HG03175 (cell line): ENCODE results near the gene XIRP2.

Experiments
- ATAC-seq: cut with Tn5 transposase; IDR thresholded peaks from one replicate; pipeline ENCODE4 v1.9.1; 2021; ENCODE audit warnings: mild to moderate bottlenecking, moderate library complexity; ENCODE audit not compliant: unreplicated experiment

Gene XIRP2, protein sequence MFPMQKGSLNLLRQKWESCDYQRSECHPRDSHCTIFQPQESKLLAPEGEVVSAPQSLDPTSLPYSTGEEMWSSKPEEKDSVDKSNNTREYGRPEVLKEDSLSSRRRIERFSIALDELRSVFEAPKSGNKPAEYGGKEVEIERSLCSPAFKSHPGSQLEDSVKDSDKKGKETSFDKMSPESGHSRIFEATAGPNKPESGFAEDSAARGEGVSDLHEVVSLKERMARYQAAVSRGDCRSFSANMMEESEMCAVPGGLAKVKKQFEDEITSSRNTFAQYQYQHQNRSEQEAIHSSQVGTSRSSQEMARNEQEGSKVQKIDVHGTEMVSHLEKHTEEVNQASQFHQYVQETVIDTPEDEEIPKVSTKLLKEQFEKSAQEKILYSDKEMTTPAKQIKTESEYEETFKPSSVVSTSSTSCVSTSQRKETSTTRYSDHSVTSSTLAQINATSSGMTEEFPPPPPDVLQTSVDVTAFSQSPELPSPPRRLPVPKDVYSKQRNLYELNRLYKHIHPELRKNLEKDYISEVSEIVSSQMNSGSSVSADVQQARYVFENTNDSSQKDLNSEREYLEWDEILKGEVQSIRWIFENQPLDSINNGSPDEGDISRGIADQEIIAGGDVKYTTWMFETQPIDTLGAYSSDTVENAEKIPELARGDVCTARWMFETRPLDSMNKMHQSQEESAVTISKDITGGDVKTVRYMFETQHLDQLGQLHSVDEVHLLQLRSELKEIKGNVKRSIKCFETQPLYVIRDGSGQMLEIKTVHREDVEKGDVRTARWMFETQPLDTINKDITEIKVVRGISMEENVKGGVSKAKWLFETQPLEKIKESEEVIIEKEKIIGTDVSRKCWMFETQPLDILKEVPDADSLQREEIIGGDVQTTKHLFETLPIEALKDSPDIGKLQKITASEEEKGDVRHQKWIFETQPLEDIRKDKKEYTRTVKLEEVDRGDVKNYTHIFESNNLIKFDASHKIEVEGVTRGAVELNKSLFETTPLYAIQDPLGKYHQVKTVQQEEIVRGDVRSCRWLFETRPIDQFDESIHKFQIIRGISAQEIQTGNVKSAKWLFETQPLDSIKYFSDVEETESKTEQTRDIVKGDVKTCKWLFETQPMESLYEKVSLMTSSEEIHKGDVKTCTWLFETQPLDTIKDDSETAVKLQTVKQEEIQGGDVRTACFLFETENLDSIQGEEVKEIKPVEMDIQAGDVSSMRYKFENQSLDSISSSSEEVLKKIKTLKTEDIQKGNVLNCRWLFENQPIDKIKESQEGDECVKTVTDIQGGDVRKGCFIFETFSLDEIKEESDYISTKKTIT (N-terminal part only)

DNA sequence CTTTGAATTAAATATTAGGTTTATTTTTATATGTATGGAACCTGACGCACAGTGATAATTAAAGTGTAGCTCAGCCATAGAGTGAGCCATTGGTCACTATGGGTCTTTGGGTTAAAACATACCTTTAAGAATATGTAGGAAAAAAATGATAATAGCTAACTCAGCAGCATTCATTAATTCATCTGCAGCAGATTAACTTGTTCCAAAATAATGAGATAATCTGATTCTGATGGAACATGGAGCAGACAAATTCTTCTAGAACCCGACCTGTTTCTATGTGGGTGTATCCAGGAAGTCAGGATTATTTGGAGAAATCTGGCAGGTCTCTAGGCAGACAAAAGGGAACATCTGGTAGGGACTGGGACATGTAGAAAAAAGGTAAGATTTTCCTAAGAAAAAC, at the start of gene XIRP2:
XIRP2 (plus strand) TSS at position 301 of the 400 bp plus-strand sequence. CDS start 15,003 bp downstream, outside the sequence.
- no peak for ATAC-seq

DNA sequence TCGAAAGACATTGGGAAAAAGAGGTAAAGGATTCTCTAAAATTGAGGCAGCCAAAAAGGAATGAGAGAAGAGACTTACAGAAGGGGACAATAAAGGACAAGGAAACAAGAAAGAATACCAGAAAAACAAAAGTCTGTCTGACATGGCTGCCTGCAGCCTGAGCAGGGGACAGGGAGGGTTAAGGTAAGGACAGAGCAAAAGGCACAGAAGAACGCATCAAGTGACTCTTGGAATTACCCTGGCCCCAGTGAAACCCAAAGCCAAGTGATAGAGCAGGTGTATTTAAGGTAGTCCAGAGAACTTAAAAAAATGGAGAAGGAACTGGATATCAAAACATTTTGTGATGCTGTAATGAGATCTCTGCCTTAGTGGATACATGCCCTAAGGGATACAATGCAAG, 47.1 kb upstream of the XIRP2 start:
- no peak for ATAC-seq

DNA sequence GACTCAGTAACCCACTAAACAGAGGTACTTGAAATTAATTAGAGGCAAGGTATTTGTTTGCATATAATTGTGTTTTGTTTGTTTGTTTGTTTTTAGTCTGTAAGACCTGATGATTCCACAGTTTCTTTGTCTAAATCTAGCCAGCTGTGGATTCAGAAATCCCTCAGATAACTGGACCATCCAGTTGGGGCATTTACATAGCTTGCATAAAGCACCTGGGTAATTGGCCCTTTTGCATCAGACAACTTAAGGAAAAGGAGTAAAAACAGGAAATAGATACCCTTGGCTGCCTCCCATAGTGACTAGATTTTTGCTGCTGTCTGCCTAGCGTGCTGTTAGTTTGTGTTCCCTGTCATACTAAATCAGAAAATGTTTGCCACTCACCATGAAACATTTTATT, 46.6 kb upstream of the XIRP2 start:
- ATAC-seq, result no peak

DNA sequence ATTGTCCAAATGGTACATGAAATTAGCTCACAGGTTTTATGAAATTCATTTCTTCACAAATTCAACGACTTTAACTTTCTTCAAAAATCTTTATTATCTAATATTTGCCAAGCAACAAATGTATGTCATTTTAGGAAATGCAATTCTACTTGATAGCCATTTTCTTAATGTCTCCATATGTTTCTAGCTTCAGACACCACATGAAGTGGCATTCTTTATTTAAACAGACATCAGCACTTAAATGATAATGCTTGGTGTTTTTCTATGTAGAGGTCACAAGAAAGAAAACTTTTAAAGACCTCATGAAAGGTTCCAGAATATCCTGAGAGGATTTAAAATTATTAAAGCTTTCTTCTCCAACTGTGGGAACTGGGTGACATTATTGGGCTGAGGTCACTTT, 44.2 kb upstream of the XIRP2 start:
- no peak for ATAC-seq

DNA sequence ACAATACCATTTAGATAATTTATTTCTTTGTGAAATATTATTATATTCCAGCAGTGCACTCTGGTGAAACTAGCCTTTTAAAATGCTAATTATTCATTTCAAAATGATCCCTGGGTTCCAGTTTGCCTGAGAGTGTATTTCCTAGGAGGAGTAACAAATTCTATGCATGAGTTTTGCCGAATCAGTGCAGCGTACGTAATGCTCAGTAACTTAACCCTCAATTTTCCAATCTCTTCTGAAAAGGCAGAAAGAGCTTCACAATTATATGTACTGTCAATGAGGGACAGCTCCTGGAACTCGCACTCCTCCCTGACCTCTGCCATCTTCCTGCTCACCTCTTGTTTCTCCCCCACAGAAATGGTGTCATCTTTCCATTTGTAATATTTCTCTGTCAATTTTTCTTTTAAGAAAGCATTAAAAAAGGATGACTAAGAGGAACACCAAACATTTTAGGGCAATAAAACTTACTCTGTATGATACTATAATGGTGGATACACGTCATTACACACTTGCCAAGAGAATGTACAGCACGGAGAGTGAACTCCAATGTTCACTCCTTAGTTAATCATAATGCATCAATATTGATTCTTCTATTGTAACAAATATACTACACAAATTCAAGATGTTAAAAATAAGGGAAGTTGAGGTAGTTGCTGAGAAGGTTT, 25.7 kb upstream of the XIRP2 start:
- ATAC-seq, result no peak

DNA sequence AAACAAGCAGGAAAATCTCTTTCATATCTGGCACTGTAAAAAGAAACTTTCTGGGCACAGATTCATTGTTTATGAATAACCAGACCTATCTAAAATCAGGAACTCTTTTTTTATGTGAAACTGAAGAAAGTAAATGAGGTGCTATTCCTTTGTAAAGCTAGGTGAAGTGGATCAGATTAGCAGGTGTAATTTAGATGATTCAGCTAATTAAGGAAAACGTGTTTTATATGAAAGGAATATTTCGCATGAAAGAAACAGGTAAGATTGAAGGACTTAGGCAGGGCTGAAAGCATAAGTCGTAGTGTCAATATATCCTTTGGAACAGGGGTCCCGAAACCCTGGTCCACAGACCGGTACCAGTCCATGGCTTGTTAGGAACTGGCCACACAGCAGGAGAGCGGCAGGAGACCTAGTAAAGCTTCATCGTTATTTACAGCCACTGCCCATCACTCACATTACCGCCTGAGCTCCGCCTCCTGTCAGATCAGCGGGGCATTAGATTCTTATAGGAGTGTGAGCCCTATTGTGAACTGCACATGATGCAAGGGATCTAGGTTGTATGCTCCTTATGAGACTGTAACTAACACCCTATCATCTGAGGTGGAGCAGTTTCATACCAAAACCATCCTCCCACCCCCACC, 20.3 kb upstream of the XIRP2 start:
- ATAC-seq, result no peak

DNA sequence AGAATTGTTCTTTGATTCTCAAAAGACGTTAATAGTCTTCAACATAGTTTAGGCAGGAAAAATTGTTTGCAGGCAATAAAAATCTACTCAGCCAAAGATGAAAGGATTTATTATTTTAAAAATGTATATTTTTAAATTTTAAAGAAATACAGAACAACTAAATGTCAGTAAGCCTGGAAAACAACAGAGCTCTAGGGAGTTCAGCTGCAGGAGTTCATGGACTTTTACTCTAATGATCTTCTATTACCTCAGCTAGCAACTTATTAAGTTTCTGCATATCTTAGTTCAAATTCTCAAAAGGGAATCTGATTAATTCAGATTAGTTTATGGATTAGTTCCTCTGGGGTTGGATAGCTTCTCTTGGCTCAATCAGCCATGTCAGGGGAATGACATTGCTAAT, 17.9 kb upstream of the XIRP2 start:
- no peak for ATAC-seq

DNA sequence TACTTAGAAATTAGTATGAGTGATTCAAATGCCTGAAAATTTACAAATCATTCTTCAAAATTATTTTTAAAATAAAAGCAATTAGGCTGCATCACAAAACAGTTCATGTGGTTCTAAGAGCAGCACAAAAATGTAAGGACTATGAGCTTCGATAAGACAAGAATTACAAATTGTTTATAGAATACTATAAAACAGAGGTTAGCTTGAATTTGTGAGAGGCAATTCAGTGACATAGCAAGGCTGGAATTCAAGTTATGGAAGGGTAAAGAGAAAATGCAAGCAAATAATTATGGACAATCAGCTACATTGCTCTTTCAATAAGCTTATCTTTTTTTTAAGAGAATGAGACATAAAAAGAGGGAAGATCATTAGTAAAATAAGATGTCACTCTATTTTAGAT, 7.1 kb upstream of the XIRP2 start:
- ATAC-seq, result no peak

DNA sequence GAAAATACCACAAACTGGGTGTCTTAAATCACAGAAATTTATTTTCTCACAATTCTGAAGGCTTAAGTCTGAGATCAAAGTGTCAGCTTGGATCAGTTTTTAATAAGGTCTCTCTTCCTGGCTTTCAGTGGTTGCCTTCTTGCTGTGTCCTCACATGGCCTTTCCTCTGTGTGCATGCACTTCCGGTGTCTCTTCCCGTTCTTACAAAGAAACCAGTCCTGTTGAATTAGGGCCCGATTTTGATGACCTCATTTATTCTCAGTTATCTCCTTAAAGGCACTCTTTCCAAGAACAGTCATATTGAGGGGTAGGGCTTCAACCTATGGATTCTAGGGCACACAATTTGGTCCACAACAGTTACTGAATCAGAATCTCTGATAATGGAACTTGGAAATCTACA, 5.4 kb upstream of the XIRP2 start:
- no peak for ATAC-seq

DNA sequence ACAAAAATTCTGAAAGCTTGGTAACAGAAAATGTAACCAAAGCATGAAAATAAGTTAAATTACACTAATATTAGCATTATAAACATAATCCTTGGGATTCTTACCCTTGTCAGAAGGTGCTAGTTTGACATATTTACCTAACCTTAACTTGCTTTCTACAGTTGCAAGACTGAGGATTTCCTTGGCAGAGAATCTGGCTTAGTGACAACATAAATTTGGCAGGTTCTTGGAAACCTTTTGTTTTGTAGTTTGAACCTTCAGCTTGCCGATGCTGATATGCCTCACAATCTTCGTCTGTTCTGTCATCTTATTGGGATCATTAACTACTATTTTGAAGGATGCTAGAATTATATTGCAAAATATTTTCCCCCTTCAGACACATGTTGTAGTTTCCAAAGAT, 3.4 kb downstream of the XIRP2 start:
- ATAC-seq, result no peak

DNA sequence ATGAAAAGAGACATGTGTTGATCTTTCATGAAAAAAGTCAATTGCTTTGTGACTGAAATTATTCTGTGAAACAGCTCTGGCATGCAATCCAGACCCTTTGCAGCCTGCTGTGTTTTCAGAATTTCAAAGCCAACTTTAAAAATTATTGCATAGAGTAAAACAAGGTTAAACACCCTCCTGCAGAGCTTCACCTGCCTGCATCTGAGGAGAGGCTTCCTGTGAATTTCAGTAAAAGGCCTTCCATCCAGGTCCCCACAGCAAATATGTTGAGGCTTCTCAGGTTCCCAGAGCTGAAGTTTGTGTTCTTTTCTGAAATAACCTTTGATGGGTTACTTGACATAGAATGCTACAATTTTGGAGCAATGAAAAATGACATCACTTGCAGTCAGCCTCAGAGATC, 4.1 kb downstream of the XIRP2 start:
- ATAC-seq, result no peak

DNA sequence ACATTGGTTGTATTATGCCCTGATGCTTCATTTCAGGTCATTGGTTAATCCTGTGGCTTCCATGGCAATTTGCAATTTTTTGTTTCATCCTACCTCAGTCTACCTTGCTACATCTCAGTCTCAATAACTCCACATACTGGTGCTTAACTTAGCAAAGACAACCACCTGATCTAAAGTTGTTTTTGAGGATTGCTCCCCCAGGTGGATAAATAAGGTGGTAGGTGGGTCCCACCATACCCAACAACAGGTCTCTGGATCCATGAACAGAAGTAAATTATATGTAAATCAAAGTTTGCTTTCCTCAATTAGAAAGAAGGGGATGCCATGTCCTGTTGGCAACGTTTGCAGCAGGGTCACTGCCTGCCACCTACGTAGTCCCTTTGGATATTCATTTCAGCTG, 7.0 kb downstream of the XIRP2 start:
- no peak for ATAC-seq

DNA sequence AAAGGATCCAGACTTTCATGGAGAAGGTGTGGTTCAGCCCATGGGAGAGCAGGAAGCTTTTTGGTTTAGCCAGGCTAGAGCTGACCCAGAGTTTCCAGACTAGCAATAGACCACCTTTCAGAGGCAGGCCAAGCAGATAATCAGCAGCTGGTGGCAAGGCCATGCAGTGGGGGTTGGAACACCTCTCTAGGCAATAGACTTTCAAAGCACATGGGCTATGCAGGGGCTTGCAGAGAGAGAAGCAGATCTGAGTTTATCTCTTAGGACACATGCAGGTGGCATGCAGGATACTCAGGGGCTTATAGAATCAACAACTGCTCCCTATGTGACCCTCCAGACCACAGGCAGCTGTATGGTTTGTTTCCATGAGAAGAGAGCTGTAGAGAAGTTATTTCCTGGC, 9.4 kb downstream of the XIRP2 start:
- ATAC-seq, result no peak

DNA sequence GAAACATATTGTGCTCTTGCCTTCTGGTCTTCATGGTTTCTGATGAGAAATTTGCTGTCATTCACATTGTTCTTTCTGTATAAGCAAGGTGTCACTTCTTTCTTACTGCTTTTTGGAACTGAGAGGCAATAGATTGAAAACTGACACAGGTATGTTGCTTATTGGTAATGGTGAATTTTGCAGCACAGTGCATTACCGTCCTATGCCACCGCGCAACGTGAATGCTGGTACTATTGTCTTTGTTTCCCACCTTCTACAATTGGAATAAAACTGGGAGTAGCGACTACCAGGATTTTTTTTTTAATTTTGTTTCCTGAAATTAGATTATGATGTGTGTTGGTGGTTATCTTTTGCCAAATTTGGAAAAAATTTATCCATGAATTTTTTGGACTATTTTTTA, 11.4 kb downstream of the XIRP2 start:
- no peak for ATAC-seq

DNA sequence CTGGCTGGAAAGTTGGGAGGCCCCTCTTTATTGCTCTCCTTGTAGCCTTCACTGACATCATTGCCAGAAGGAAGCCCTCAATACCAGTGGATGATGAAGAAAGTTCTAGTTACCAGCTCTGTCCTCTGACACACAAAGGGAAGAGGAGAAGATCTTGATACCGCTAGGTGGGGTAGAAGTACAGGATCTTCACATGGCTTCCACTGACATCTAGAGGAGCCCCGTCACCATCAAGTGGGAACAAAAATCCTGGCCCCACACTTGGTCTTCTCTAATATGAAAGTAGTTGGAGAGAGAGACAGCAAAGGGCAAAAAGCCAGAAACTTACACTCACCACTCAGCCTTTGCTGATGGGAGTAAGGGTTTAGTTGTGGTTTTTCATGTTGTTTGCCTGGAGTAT, 12.4 kb downstream of the XIRP2 start:
- no peak for ATAC-seq

DNA sequence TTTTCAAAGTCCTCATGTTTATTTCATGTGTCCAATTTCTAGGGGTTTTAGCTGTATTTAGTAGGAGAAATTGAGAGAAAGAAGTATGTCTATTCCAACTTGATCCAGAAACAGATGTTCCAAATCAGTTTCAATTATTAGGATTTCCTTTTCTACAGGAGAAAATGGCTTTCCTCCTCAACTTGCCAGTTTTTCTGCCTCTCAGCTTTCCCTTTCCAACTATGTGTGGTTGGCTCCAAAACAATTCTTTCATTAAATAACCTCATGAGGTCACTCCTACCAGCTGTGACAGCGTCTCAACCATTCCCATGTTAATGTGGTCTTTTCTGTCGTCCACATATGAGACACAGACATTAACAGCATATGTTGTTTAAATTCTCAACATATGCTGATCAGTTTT, 13.1 kb downstream of the XIRP2 start:
- ATAC-seq, result no peak

DNA sequence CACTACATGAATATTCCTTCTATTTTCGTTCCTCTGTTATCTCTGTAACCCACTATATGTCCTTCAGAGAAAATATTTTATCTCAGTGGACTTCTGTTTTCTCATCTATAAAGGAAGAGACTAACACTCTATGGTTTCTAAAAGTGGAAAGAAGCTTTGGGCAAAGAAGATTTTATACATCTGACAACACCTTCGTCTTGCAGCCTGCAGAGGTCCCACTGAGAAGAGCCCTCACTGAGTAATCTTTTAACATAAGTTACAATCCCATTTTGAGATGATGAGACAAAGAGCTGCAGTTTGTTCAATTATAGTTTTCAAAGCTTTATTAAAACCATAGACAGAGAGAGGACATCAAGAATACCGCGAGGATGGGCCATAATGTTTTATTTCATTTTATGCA, 28.7 kb downstream of the XIRP2 start:
- no peak for ATAC-seq

DNA sequence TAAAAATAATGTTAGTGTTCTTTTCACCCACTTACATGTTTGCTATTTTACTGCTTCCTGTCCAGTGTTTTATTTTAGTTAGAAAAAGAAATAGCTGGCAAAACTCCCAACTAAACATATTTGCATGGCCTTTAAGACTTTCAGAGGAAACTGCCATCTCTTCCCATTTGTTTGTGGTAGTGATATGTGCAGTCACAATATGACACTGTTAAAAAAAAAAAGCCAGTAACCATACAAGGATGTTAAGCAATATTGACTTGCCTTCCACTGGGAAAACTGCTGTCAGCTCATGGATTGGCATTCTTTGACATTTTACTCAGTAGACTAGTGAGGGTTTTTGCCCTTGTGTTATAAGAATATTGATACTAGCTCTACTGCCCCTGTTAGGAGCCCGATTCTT, 29.1 kb downstream of the XIRP2 start:
- no peak for ATAC-seq

DNA sequence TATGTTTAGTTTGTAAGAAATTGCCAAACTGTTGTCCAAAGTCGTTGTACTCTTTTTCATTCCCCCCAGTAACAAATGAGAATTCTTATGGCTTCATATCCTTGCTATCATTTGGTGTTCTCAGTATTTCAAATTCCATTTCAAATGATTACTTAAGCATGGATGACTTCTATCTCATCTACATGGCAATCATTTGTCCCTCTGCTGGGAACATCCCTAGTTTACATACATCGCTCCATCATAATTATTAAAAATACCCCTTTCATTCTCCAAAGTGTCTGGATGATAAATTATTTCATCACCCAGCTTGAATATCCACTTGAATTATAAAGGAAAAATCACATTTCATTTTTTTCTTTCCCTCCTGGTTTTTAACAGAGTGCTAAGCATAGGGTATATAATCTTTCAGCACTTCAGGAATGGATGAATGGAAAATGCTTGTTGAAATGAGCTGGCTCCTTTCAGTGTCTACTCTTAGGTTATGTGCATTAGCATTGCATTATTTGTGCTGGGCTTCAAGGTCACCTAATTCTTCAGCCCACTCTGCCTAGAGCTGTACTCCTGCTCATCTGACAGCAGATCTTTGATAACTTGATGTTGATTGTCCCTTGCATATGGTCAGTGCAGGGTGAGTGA, 33.1 kb downstream of the XIRP2 start:
- ATAC-seq, result no peak

DNA sequence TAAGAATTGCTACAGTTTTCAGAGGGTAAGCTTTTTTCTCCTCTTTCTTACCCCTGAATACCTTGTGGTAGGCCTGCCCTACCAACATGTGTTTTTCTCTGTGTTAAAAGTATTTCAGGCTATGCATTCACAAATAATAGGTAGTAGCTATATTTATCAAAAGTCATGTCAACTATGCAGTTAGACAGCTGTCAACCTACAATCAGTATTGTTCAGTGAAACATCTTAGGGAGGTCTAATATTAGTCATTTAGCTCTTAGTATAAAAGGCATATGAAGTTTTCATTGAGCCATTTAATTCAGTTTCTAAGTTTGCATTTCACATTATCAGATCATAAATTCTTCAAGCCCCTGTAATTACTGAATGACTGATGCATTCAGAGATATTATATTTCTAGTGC, 36.7 kb downstream of the XIRP2 start:
- no peak for ATAC-seq
